Left lobe of liver (tissue), 2 donors: ENCODE results near the gene GET3. TPM values are rescaled to one million over a fixed set of nuclear protein-coding genes. Genes with fewer than 3 reads are reported as not detected.
"Not testable (repeated sequence)": the region's sequence is repeated elsewhere in the genome, so short reads cannot be mapped to it uniquely, and the experiment has no call there.

Source experiments
- ATAC-seq: fragments of 200-7000 bp; cut with Tn5 transposase; one replicate; pipeline ENCODE4 v1.9.1; 2020; ENCODE audit warnings: mild to moderate bottlenecking, moderate library complexity
- DNase-seq: peaks from one replicate; pipeline ENCODE4 v3.0.0-alpha.2; 2020; ENCODE audit warnings: low spot score
- total RNA-seq: library from RNA; stranded (reverse); gene quantifications from one replicate; pipeline ENCODE4 v1.2.1, GENCODE V29; 2021
- donor health status: DM: no; HTN: no; CAD: no; lungs with moderate emphysema.
- donor health status: DM: no; HTN: yes; CAD: no.

The GET3 gene
- total RNA-seq = 23.0 TPM

GRCh38 chr19:12736995-12737834 is at the start of gene GET3:
Gene GET3 (plus strand): TSS chr19:12737497. CDS start chr19:12737506, 9 bp downstream.
- peak; percentile 94 for DNase-seq
- peak; percentile 75 for ATAC-seq

GRCh38 chr19:12689012-12689411 is 48.3 kb upstream of the GET3 start:
- ATAC-seq = no peak

GRCh38 chr19:12689581-12690216 is 47.6 kb upstream of the GET3 start:
- DNase-seq = no peak

More at GRCh38 chr19:12689012-12689411, 48.3 kb upstream of the GET3 start:
- no peak for DNase-seq

DNA sequence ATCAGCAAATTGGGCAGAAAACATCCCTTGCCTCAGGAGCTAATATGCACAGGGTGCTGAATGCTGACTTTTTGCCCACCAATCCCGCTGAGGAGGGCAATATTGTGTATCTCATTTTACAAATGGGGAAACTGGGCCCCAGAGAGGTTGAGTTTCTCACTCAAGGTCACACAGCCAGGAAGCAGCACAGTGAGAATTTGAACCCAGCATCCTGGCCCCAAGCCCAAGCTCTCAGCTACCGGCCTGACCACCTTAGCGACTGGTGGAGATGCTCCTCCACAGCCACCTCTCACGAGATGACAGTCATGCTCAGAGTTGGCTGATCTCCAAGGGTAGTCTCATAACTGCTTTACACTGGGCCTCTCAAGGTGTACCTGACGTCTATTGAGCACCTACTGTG is 44.3 kb upstream of the GET3 start:
- DNase-seq = no peak
- no peak for ATAC-seq

More at GRCh38 chr19:12689581-12690216, 47.6 kb upstream of the GET3 start:
- ATAC-seq = no peak

GRCh38 chr19:12694641-12695040 is 42.7 kb upstream of the GET3 start:
- no peak for DNase-seq
- no peak for ATAC-seq

DNA sequence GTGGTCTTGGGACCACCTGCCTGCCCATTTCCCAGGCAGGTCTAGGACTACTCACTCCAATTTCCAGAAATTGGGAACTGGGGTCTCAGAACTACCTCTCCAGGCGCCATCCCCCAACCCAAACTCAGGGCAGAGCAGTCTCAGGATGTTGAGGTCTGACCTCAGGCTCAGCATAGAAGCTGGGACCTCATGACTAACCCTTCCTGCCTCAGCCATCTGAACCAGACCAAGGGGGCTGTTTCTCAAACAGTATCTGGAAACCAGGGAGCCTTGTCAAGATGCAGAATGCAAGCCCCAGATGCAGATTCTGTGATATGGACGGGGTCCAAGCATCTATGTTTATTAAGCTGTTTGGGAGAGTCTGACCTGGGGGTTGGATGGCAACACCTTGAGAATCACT is 42.2 kb upstream of the GET3 start:
- DNase-seq (no peak), ATAC-seq (no peak)

DNA sequence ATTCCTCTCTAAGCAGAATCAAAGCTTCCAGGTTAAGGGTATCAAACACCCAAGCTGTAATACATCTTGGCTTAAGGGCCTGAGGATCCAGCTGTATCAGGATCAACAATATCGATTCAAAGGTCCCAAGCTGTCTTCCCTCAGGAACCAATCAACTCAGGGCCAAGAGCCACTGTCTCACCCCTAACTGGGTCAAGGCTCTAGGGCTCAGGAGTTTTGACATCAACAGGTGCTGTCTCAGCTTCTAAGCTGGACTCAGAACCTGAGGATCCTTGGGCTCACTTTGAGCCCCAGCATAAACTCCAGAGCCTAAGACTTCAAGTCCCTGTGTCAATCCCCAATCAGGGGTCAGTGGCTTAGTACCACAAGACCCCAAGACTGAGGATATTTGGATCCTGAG is 41.8 kb upstream of the GET3 start:
- no peak for ATAC-seq
- no peak for DNase-seq

DNA sequence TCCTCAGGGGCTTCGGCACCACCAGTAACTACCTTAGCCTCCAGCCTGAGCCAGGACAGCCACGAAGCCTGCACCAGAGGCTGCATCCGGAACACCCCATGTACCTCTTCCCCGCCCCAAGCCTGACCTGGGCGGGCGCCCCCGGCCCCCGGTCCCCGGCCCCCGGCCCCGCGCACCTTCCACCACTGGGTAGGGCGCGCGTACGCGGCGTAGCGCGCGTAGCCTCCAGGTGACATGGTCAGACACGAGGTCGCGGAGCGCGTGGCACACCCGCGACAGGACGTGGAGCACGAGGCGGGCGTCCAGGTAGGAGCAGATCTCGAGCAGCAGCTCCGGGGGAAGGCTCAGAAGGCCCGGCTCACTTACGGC is 41.3 kb upstream of the GET3 start:
- DNase-seq (no peak), ATAC-seq (peak; percentile 23)

- ATAC-seq (peak; percentile 91), DNase-seq (peak; percentile 95)
Observed at GRCh38 chr19:12696366-12697335, 40.6 kb upstream of the GET3 start, which contains the start of gene FBXW9. Gene FBXW9 (minus strand): TSS chr19:12696631. CDS start chr19:12696581, 50 bp downstream.

GRCh38 chr19:12697425-12697824 is 39.9 kb upstream of the GET3 start:
- not testable (repeated sequence) for ATAC-seq, DNase-seq

GRCh38 chr19:12698138-12698537 is 39.2 kb upstream of the GET3 start:
- ATAC-seq = no peak
- no peak for DNase-seq

DNA sequence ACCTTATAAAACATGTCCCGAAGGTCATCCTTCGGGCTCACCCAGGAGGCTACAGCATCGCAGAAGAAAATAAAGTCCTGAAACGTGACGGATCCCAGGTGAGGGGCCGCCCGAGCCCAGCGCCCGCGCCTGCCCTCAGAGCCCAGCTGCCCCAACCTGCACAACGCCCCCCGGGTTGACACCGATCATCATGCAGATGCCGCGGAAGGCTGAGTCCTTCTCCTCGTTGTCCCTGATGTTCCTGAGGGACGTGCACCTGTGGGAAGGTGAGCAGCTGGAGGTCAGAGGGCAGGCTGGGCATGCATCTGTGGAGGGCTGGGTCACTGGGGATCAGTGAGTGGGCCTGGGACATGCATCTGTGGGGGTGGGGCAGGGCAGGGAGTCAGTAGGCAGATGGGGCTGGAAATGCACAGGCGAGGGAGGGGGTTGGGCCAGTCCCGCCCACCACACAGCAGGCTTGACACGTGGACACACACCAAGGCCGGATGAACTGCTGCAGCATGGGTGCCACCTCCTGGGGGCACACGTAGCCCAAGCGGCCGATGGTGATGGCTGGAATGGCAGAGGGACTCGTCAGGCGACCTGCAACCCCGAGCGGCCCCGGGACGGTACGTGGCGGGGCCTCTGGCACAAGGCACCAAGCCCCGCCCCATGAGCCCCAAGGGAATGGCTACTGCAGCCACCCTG is 35.6 kb upstream of the GET3 start:
- DNase-seq (no peak), ATAC-seq (no peak)

GRCh38 chr19:12703046-12703445 is 34.3 kb upstream of the GET3 start:
- ATAC-seq = peak; percentile 16
- no peak for DNase-seq

GRCh38 chr19:12705169-12705568 is 32.1 kb upstream of the GET3 start:
- no peak for ATAC-seq
- no peak for DNase-seq

GRCh38 chr19:12705654-12706331 is 31.5 kb upstream of the GET3 start:
- DNase-seq (no peak), ATAC-seq (no peak)

DNA sequence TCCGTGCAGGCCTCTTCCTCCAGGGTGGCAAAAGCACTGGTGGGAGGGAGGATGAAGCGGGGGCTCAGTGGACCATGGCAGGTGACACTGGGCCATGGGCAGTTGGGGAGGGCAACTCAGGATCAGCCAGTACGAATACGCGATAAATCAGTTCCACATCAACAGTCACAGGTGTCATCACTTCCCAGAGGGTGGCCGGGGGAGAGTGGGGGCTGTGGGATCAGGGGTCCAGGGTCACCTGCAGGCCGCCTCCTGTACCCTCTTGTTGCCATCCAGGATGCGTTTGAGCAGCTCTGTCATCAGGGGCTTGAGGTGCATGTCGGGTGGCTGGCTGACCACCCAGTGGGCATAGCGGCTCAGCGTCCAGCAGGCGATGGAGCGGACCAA is 31.0 kb upstream of the GET3 start:
- DNase-seq (no peak), ATAC-seq (no peak)

- DNase-seq (no peak), ATAC-seq (no peak)
Observed at GRCh38 chr19:12708641-12709040, 28.7 kb upstream of the GET3 start.

GRCh38 chr19:12711187-12711586 is 26.1 kb upstream of the GET3 start:
- ATAC-seq (no peak), DNase-seq (no peak)

GRCh38 chr19:12712077-12712476 is 25.2 kb upstream of the GET3 start:
- not testable (repeated sequence) for ATAC-seq, DNase-seq

GRCh38 chr19:12713304-12713703 is 24.0 kb upstream of the GET3 start:
- ATAC-seq, DNase-seq: not testable (repeated sequence)
